Osteocyte (in vitro differentiated cells): Measurements from ENCODE around the gene SEC22A. TPM values are rescaled to one million over a fixed set of nuclear protein-coding genes. Genes with fewer than 3 reads are reported as not detected.

Experiments used
- DNase-seq: peaks from one replicate; pipeline ENCODE4 v3.0.0; 2021; ENCODE audit warnings: mixed read lengths; ENCODE audit not compliant: unreplicated experiment; ENCODE audit errors: extremely low spot score
- H3K27ac Mint-ChIP-seq: one replicate; pipeline ENCODE4 v1.8.0; 2021; ENCODE audit warnings: mild to moderate bottlenecking, mixed read lengths; ENCODE audit not compliant: unreplicated experiment
- H3K27me3 Mint-ChIP-seq: one replicate; pipeline ENCODE4 v1.8.0; 2021; ENCODE audit warnings: mixed read lengths; ENCODE audit not compliant: unreplicated experiment
- H3K36me3 Mint-ChIP-seq: one replicate; pipeline ENCODE4 v1.8.0; 2021; ENCODE audit warnings: mixed read lengths; ENCODE audit not compliant: unreplicated experiment
- H3K4me1 Mint-ChIP-seq: one replicate; pipeline ENCODE4 v1.8.0; 2021; ENCODE audit warnings: mixed read lengths; ENCODE audit not compliant: unreplicated experiment
- H3K4me3 Mint-ChIP-seq: one replicate; pipeline ENCODE4 v1.8.0; 2021; ENCODE audit warnings: mild to moderate bottlenecking, moderate library complexity, mixed read lengths; ENCODE audit not compliant: unreplicated experiment
- H3K9me3 Mint-ChIP-seq: one replicate; pipeline ENCODE4 v1.8.0; 2021; ENCODE audit warnings: mixed read lengths; ENCODE audit not compliant: unreplicated experiment
- CTCF ChIP-seq: fragments of 200-600 bp; sonication (generic); IDR thresholded peaks from 2 replicates; pipeline ENCODE4 v1.5.0; 2021; ENCODE audit warnings: antibody characterized with exemption, mild to moderate bottlenecking, moderate library complexity
- total RNA-seq: library from RNA; stranded (reverse); gene quantifications from 2 replicates; pipeline ENCODE4 v1.2.1, GENCODE V29; 2021

SEC22A gene
- total RNA-seq, 1 donor from 2014 or later: 19.1 TPM

GRCh38 chr3:123296261-123296660, 94.5 kb downstream of the SEC22A start:
- no peak for TF ChIP-seq CTCF
- no peak for DNase-seq
- H3K4me3 Mint-ChIP-seq: no peak overlapping the region
- no peak overlapping the region for H3K27ac Mint-ChIP-seq
- peaks cover 2% of the 10 kb centered on the region for H3K36me3 Mint-ChIP-seq
- no peaks in the 10 kb centered on the region for H3K9me3 Mint-ChIP-seq
- no peaks in the 10 kb centered on the region for H3K4me1 Mint-ChIP-seq
- peaks cover 17% of the 10 kb centered on the region for H3K27me3 Mint-ChIP-seq

- Mint-ChIP-seq H3K9me3 (no peaks in the 10 kb centered on the region), H3K4me3 (no peak overlapping the region), H3K27ac (no peak overlapping the region), H3K27me3 (peaks cover 17% of the 10 kb centered on the region), H3K36me3 (peaks cover 2% of the 10 kb centered on the region), H3K4me1 (no peaks in the 10 kb centered on the region)
- no peak for DNase-seq
- no peak for TF ChIP-seq CTCF
Measured at GRCh38 chr3:123296836-123297626, 95.3 kb downstream of the SEC22A start.

- H3K27ac Mint-ChIP-seq: no peak overlapping the region
Measured at GRCh38 chr3:123297627-123297899, 95.8 kb downstream of the SEC22A start.

GRCh38 chr3:123298903-123299302, 97.2 kb downstream of the SEC22A start:
- no peak overlapping the region for H3K27ac Mint-ChIP-seq
- H3K4me1 Mint-ChIP-seq: no peaks in the 10 kb centered on the region
- H3K4me3 Mint-ChIP-seq: no peak overlapping the region
- peaks cover 2% of the 10 kb centered on the region for H3K36me3 Mint-ChIP-seq
- H3K27me3 Mint-ChIP-seq: peaks cover 13% of the 10 kb centered on the region
- no peak for DNase-seq
- H3K9me3 Mint-ChIP-seq: no peaks in the 10 kb centered on the region
- no peak for TF ChIP-seq CTCF

More at GRCh38 chr3:123297627-123297899, 95.8 kb downstream of the SEC22A start:
- DNase-seq: no peak
- no peak overlapping the region for H3K4me3 Mint-ChIP-seq
- H3K9me3 Mint-ChIP-seq: no peaks in the 10 kb centered on the region
- H3K4me1 Mint-ChIP-seq: no peaks in the 10 kb centered on the region
- peaks cover 17% of the 10 kb centered on the region for H3K27me3 Mint-ChIP-seq
- H3K36me3 Mint-ChIP-seq: peaks cover 2% of the 10 kb centered on the region
- no peak for TF ChIP-seq CTCF

- no peak for DNase-seq
- Mint-ChIP-seq H3K36me3 (peaks cover 2% of the 10 kb centered on the region), H3K27ac (no peak overlapping the region), H3K27me3 (peaks cover 8% of the 10 kb centered on the region), H3K4me1 (no peaks in the 10 kb centered on the region), H3K4me3 (no peak overlapping the region), H3K9me3 (no peaks in the 10 kb centered on the region)
- TF ChIP-seq CTCF: no peak
Measured at GRCh38 chr3:123299581-123299980, 97.8 kb downstream of the SEC22A start.
